Fibroblast of upper back skin (primary cell): ENCODE data around the gene RNF168.
"Not testable (repeated sequence)": the region's sequence is repeated elsewhere in the genome, so short reads cannot be mapped to it uniquely, and the experiment has no call there.

Source experiments
- DNase-seq: peaks from one replicate; pipeline ENCODE4 v3.0.0-alpha.2; 2013

Gene RNF168

GRCh38 chr3:196514913-196515621, 11.5 kb upstream of the RNF168 start, which contains the start of gene SMCO1:
Gene SMCO1, minus strand, starts transcription at chr3:196515346. Its CDS starts 137 bp downstream, at chr3:196515209.
- no peak for DNase-seq

- no peak for DNase-seq
Measured at GRCh38 chr3:196514350-196514716, 10.8 kb upstream of the RNF168 start.

- DNase-seq = peak; percentile 22
Measured at GRCh38 chr3:196513697-196514349, 10.3 kb upstream of the RNF168 start.

- not testable (repeated sequence) for DNase-seq
Measured at GRCh38 chr3:196511646-196512425, 8.3 kb upstream of the RNF168 start.

GRCh38 chr3:196511108-196511507, 7.5 kb upstream of the RNF168 start:
- not testable (repeated sequence) for DNase-seq

- DNase-seq = no peak
Measured at GRCh38 chr3:196506687-196507086, 3.1 kb upstream of the RNF168 start.

- DNase-seq = no peak
Measured at GRCh38 chr3:196504556-196504955, 988 bp upstream of the RNF168 start.

GRCh38 chr3:196504077-196504398, 470 bp upstream of the RNF168 start:
- not testable (repeated sequence) for DNase-seq

- DNase-seq = peak; percentile 85
Measured at GRCh38 chr3:196502775-196503195, 783 bp downstream of the RNF168 start.

- DNase-seq = peak; percentile 39
Measured at GRCh38 chr3:196501316-196502044, 2.1 kb downstream of the RNF168 start.

- no peak for DNase-seq
Measured at GRCh38 chr3:196499807-196500524, 3.6 kb downstream of the RNF168 start.

GRCh38 chr3:196499061-196499460, 4.5 kb downstream of the RNF168 start:
- DNase-seq = no peak

GRCh38 chr3:196498297-196498696, 5.3 kb downstream of the RNF168 start:
- no peak for DNase-seq

- no peak for DNase-seq
Measured at GRCh38 chr3:196496183-196496582, 7.4 kb downstream of the RNF168 start.

GRCh38 chr3:196493292-196493691, 10.3 kb downstream of the RNF168 start:
- no peak for DNase-seq

- no peak for DNase-seq
Measured at GRCh38 chr3:196492080-196492479, 11.5 kb downstream of the RNF168 start.

GRCh38 chr3:196489747-196490146, 13.8 kb downstream of the RNF168 start:
- DNase-seq = no peak

- DNase-seq = no peak
Measured at GRCh38 chr3:196486263-196486662, 17.3 kb downstream of the RNF168 start.

- DNase-seq = no peak
Measured at GRCh38 chr3:196477678-196478077, 25.9 kb downstream of the RNF168 start.

- DNase-seq = no peak
Measured at GRCh38 chr3:196472286-196472685, 31.3 kb downstream of the RNF168 start.

GRCh38 chr3:196471551-196471950, 32.0 kb downstream of the RNF168 start:
- peak; percentile 38 for DNase-seq

GRCh38 chr3:196470182-196470581, 33.4 kb downstream of the RNF168 start:
- not testable (repeated sequence) for DNase-seq
